CD4-positive, alpha-beta T cell treated with Interleukin-15 for 4 hours (primary cell): Measurements from ENCODE around the gene PHOSPHO2.
"Not testable (repeated sequence)": the region's sequence is repeated elsewhere in the genome, so short reads cannot be mapped to it uniquely, and the experiment has no call there.

Experiments used
- DNase-seq: peaks from one replicate; pipeline ENCODE4 v3.0.0-alpha.2; 2020; ENCODE audit warnings: low spot score

The PHOSPHO2 gene

DNA sequence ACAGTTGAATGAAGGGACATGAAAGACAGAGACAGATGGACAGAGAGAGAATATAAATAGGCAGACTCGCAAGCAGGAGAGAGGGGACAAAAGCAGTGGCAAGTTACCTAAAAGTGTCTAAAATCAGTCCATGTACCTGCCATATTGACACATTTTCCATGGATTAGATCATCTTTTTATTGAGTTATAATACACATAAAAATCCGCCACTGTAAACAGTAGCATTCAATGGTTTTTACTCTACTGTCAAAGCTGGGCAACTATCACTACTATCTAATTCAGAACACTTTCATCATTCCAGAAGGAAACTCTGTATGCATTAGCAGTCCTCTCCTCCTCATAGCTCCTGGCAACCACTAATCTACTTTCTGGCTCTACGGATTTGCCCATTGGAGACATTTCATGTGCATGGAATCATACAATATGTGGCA is 10.1 kb upstream of the PHOSPHO2 start:
- DNase-seq: no peak

DNA sequence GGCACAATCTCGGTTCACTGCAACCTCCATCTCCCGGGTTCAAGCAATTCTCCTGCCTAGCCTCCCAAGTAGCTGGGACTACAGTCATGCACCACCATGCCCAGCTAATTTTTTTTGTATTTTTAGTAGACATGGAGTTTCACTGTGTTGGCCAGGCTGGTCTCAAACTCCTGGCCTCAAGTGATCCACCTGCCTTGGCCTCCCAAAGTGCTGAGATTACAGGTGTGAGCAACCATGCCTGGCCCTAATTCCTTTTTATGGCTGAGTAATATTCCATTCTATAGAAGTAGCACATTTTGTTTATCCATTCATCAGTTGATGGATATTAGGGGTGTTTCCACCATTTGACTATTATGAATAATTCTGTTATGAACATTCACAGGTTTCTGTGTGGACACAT is 9.6 kb upstream of the PHOSPHO2 start:
- not testable (repeated sequence) for DNase-seq

DNA sequence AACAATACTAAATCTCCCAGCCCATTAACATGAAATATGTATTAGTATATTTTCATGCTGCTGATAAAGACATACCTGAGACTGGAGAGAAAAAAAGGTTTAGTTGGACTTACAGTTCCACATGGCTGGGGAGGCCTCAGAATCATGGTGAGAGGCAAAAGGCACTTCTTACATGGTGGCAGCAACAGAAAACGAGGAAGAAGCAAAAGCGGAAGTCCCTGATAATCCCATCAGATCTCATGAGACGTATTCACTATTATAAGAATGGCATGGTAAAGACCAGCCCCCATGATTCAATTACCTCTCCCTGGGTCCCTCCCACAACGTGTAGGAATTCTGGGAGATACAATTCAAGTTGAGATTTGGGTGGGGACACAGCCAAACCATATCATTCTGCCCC is 7.4 kb upstream of the PHOSPHO2 start:
- not testable (repeated sequence) for DNase-seq

DNA sequence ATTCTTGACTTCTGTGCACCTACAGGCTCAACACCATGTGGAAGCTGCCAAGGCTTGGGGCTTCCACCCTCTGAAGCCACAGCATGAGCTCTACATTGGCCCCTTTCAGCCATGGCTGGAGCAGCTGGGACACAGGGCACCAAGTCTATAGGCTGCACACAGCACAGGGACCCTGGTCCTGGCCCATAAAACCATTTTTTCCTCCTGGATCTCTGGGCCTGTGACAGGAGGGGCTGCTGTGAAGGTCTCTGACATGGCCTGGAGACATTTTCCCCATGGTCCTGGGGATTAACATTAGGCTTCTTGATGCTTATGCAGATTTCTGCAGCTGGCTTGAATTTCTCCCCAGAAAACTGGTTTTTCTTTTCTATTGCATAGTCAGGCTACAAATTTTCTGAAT is 6.3 kb upstream of the PHOSPHO2 start:
- DNase-seq: not testable (repeated sequence)

DNA sequence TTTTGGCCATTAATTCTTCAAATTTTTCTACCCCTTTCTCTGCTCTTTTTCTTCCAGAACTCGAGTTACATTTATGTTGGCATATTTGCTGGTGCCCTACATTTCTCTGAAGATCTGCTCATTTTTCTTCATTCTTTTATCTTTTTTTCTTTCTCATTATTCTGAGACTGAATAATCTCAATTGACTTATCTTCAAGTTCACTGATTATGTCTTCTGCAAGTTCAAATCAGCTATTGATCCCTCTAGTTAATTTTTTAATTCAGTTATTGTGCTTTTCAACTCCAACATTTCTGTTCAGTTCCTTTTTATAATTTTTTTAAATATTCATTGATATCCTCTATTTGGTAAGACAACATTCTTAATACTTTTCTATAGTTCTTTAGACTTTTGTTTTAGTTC is 3.3 kb upstream of the PHOSPHO2 start:
- DNase-seq: no peak

DNA sequence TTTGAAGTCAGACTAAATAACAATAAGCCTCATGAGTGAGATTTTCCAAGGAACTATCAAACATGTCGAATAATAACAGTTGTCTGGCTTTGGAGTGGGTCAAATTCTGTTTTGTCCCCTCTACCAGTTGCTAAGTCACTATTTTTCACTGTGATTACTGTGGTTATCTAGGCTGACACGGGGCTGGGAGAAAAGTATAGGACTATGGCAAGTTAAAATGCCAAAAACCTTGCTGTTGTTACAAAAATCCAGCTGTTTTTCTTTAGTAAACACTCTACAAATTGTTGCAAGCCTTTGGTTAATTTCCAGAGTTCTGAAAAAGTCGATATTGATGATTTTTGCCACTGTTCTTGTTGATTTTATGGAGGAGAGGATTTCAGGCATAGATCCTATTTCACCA is 1.6 kb upstream of the PHOSPHO2 start:
- DNase-seq: no peak

DNA sequence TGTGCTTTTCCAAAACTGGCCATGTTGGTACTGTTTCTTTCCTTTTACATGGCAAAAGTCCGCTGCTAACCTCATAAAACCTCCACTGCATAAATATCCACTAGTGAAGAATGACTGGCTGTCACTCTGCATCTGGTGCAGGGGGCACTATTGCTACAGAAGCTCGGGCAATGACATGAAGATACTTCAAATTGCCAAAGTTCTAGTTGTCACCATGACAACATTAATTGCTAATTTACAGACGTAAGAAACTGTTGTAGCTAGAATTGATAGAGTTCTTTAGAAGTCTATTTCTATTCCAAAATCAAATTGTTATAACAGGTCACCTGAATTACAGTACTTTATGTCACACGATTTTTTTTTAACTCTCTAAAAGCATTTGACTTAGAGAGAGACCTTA is 909 bp upstream of the PHOSPHO2 start:
- peak; percentile 33 for DNase-seq

DNA sequence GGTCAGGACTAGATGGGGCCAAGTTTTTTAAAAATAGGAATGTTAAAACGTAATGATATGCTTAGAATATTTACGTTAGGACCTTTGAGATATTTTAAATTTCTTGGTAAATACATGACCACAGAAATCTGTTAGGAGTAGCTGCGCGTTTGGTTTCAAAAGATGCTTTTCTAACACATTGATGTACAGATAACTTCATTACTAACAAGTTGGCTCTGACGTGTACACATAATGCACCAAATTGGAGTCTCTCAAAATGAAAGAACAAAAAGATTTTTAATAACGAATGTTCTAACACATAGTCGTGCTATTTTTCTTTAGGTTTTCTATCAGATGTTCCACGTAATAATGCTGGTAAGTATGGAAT is 608 bp downstream of the PHOSPHO2 start:
- no peak for DNase-seq

DNA sequence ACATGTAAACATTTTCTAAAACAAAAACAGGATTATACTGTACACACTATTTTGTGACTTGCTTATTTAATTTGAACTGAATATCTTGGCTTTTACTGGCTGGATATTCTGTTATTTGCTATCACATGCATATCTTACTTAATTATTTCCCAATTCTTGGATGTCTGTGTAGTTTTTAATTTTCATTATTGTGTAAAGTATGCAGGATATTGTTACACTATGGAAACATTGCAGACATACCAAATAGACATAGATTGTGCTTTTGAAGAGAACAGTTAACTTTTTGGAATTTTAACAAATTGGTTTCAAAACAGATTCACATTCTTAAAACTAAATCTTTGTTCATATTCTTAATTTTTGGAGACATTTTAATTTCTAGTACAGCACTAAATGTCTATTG is 2.1 kb downstream of the PHOSPHO2 start:
- no peak for DNase-seq

DNA sequence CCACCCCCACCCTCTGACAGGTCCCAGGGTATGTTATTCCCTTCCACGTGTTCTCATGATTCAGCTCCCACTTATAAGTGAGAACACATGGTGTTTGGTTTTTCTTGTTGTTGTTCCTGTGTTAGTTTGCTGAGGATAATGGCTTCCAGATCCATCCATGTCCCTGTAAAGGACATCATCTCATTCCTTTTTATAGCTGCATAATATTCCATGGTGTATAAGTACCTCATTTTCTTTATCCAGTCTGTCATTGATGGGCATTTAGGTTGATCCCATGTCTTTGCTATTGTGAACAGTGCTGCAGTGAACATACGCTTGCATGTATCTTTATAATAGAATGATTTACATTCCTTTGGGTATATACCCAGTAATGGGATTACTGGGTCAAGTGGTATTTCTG is 4.9 kb downstream of the PHOSPHO2 start:
- DNase-seq: not testable (repeated sequence)

DNA sequence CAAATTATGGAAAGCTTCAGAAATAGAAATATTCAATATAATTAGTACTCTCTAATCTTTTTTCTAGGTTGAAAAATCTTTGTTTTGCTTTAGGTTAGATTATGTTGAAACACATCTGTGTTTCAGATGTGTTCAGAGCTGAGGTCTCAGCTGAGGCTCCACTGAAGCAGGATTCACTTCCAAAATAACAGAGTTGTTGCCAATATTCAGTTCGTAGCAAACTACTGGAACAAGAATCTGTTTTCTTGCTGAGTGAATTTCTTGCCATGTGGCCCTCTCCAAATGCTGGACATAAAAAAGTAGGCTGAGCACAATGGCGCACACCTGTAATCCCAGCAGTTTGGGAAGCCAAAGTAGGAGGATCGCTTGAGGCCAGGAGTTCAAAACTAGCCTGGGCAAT is 8.7 kb downstream of the PHOSPHO2 start:
- no peak for DNase-seq

DNA sequence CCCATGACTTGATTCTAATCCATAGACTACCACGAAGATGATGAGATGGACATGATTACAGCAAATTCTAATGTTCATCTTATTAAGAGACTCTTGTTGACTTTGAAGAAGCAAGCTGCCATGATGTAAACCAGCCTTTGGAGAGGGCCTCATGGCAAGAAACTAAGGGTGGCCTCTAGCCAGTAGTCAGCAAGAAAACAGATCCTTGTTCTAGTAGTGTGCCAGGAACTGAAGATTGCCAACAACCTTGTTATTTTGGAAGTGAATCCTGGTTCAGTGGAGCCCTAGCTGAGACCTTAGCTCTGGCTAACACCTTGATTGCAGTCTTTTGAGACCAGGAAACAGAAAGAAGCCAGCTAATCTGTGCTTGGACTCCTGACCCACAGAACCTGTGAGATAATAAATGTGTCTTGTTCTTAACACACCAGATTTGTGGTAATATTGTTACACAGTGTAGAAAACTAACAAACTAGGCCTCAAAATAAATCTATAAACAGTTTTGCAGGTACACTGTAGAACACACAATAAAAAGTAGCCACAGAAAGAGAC is 10.0 kb downstream of the PHOSPHO2 start:
- no peak for DNase-seq

DNA sequence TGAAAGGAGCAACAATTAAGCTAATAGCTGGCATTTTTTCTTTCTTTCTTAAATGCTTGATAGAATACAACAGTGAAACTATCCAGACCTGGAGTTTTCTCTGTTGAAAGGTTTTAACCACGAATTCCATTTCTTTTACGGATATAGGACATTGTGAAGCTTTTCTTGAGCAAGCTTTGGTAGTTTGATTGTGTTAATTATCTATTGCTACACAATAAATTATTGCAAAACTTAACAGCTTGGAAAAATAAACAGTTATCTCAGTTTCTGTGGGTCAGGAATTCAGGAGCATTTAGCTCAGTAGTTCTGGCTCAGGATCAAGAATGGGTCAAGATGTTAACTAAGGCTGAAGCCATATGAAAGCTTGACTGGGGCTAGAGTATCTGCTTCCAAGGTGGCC is 11.7 kb downstream of the PHOSPHO2 start:
- no peak for DNase-seq

DNA sequence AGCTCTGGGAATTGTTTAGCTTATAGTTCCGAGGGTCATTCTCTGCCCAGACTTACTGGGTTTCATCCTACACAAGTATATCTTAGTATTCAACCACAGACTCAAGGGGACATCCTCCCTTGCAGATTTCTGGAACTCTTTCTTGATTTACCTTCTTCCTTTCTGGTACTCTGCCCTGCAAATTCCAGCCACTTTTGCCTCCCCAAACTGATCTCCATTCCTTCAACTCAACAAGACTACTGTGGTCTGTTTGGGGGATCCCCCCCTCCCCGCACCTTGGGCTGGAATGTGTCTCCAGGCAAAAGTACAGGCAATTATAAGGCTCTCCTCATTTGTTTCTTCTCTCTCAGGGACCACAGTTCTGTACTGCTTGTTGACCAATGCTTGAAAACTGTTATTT is 13.4 kb downstream of the PHOSPHO2 start:
- DNase-seq: no peak

DNA sequence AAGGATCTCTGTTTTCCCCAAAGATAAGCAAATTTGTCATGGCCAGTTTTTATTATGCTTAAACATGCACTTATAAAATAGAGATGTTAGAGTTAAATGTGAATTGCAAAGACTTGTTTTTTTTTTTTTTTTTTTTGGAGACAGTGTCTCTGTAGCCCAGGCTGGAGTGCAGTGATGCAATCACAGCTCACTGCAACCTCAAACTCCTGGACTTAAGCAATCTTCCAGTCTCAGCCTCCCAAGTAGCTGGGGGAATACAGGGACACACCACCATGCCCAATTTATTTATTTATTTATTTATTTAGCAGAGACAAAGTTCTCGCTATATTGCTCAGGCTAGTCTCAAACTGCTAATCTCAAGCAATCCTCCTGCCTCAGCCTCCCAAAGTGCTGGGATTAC is 15.1 kb downstream of the PHOSPHO2 start:
- DNase-seq: no peak

DNA sequence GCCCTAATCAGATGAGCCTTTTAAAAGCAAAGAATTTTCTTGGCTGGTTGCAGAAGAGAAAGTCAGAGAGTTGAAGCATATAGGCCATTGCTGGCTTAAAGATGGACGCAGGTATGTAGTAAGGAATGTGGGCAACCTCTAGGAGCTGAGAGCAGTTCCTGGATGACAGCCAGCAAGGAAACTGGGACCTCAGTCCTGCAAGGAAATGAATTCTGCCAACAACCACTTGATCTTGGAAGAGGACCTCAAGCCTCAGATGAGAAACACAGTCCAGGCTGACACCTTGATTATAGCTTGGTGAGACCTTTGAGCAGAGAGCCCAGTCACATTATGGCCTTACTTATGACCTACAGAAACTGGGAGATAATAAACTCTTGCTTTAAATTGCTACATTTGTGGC is 15.7 kb downstream of the PHOSPHO2 start:
- no peak for DNase-seq

DNA sequence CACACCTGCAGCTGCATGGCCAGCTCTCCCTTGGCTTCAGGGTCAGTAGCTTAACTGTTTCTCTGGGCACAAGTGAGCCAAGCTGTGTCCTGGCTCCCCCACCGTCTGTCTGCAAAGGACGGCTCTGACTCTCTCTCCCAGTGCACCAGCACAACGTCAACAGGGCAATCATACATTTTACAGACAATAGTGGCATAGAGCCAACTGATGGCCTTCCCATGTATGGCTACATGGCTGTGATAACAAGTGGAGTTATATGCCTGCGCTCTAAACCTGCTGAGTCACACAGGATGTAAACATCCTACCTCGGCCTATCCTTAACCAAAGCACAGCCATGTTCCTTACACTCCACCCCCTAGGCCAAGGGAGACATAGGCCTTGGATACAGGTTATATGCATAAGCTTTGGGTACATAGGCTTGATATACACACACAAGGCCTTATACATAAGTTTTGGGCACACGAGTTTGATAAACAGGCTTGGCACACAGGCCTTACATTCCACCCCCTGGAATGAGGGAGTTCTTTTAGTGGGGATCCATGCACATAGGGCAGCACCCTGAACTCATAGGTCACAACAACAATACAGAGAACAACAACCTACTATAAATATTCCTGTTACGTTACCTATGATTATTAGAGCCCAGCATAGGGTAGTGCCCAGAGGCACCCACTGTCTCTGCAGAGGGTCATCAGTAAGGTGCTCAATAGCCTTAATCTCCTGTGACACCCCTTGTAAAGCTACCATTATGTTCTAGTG is 17.7 kb downstream of the PHOSPHO2 start:
- no peak for DNase-seq

DNA sequence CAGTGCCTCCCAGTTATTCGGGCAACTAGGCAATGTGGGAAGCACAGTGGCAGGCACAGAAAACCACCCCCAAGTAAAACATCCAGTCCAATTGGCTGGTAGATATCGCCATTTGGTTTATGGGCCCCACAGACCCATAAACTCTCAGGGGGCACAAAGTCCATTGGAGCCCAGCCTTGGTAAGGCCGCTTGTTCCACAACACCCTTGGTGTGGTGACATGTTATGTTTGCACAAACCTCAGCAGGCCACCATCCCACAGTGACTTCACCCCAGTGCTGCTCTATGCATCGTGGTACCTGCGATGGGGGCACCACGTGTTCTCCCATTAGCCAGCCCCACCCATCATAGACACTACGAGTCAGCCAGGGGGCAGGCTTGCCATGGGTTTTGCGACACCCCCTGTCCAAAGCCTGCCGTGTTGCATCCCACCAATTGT is 18.5 kb downstream of the PHOSPHO2 start:
- no peak for DNase-seq

DNA sequence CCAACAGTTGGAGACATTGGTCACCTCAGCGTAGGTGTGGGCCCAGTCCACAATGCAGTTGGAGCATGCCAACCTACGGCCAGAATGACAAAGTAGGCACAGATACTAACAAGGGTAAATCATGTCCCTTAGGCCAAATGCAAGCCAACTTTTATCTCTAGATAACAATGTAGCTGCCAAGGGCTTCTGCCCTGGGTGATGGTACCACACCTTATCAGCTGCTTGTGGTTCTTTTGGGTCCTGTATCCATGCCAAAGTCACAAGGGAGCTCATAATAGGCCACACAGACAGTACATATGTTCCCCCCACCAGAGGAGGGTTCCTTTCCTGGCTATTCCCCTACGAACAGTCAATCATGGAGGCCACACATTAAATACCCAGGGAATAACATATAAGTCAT is 19.1 kb downstream of the PHOSPHO2 start:
- DNase-seq: no peak

DNA sequence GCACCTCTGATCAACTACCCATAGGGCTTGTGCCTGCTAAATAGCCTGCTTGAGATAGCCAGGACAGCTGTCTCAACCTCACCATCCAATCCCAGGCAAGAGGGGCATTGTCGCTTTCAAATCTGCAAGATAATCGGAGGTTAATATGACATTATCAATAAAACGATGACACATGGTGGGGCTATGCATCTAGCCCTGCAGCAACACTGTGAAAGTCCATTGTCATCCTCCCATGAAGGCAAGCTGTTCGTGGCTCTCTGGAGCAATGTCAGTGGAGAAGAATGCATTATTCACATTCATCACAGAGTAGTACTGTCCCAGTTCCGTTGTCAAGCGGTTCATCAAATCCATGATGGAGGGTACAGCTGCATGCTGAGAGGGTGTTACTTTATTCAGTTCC is 20.4 kb downstream of the PHOSPHO2 start:
- DNase-seq: no peak

DNA sequence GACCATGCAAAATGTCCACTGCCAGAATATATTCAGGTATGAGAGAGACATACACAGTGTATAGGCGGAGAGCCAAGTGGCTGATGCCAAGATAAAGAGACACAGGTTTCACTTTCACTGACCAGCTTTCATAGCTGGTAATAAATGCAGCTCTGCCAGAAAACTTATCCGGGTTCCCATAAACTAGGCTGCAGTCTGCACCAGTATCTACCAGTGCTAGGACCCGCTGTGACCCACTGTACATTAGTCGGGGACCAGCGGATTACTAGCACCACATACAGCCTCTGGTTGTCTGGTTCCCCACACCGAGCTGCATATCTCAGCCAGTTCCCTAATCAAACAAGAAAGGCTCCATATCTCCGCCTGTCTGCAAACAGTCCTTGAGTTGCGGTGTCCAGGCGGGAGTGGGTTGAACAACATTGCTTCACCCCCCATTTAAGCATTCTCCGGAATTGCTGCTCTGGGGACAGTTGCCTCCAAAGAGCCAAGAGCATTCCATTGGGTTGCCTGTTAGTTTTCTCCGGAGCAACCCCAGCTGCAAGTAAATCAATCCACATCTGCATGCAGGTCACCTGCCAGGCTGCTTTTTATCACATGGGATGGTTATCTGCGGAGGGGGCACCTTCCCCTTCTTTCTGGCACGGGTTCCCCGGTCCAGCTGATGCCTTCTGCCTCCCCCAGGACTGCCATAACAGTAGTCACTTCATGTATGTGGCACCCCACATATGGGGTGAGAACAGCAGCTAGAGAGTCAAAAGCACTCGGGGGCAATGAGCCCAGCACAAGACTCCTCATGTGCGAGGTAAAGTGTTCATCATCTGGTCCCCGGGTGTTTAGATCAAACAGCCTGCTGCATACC is 21.3 kb downstream of the PHOSPHO2 start:
- no peak for DNase-seq

DNA sequence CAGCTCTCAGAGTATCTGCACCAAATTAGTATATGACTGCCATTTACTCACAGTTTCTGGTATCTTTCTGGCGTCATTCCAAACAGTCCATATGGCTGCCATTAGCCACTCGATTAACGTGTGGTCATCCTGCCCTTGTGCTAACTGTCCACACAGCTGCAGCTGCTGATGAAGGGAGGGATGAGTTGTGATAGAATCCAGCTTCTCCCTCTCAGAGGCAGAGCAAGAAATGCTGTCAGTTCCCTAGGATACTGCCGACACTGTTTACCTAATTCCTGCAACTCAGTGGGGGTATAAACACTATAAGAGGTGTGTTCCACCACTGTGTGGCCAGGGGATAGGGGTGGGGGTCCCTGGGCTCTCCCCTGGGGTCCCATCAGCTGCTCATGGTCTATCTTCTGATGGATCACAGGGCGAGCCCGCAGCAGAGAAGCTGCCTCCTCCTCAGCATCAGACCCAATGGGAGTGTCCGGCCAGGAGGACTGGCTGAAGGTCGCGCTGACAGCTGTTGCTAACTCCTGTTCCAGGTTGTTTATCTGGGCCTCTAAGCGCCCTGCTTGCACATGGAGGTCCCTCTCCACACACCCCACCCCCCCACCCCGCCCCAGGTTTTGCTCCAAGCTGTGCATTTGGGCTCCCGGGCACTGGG is 22.1 kb downstream of the PHOSPHO2 start:
- no peak for DNase-seq
